ENCODE results near the gene NF1. TPM values are rescaled to one million over a fixed set of nuclear protein-coding genes. Genes with fewer than 3 reads are reported as not detected.

Gene NF1
- total and polyA plus RNA-seq, 2 donors (not counting 1 experiment from before 2014, with no cell fraction given), result 10.8 to 27.7 TPM

GRCh38 chr17:31067691-31068184, 27.0 kb upstream of the NF1 start:
- no peaks in the 10 kb centered on the region for H3K79me2 ChIP-seq (ENCODE audit: control insufficient read depth, insufficient read depth, low read length)
- CTCF ChIA-PET, result interaction anchor here (0.6 to 1.2 kb wide), 3 partner anchors 205 to 307 kb away, joined by 3 read pairs; no protein-coding TSS in a partner anchor
- no peak overlapping the region for H3K4me2 ChIP-seq (replicated peaks; ENCODE audit: low read depth, low read length, poor library complexity, severe bottlenecking)
- H3K27me3 ChIP-seq (replicated peaks in 1 of 4; ENCODE audit: control extremely low read depth in 1 of 4, control insufficient read depth in 3 of 4, insufficient read depth in 4 of 4, low read length in 3 of 4), result no peaks in the 10 kb centered on the region
- no peaks in the 10 kb centered on the region for H3K9me3 ChIP-seq (ENCODE audit: control extremely low read depth in 1 of 3, control insufficient read depth in 2 of 3, insufficient read depth in 1 of 3, low read length in 2 of 3)
- Mint-ChIP-seq H3K27me3 (no peaks in the 10 kb centered on the region), H3K9me3 (ENCODE audit: insufficient read depth) (no peaks in the 10 kb centered on the region), H3K27ac (no peak overlapping the region), H3K4me1 (peaks cover 3% of the 10 kb centered on the region), H3K4me3 (no peak overlapping the region)
- intact Hi-C loops (cut with micrococcal nuclease), result no loop called here
- H3K36me3 ChIP-seq (replicated peaks in 1 of 2; ENCODE audit: control extremely low read depth in 1 of 2, control insufficient read depth in 1 of 2, extremely low read depth in 1 of 2, insufficient read depth in 2 of 2, low read length in 1 of 2), result no peaks in the 10 kb centered on the region
- H4K20me1 ChIP-seq (ENCODE audit: control insufficient read depth, insufficient read depth, low read length, poor library complexity, severe bottlenecking), result no peaks in the 10 kb centered on the region
- WGBS (ENCODE audit: insufficient coverage), result no CpG with 5 or more reads among the region's 2 CpGs
- H3K4me3 ChIP-seq (ENCODE audit: control extremely low read depth in 1 of 5, extremely low read depth in 1 of 5, insufficient read depth in 1 of 5, low read depth in 2 of 5, low read length in 4 of 5), result no peak overlapping the region
- no peak overlapping the region for H2AFZ ChIP-seq (ENCODE audit: insufficient read depth, low read depth, low read length, poor library complexity, severe bottlenecking)
- ATAC-seq (ENCODE audit: low read depth), result no peak
- POLR2A ChIA-PET, result no interaction called here
- no peak for DNase-seq
- no peaks in the 10 kb centered on the region for H3K4me1 ChIP-seq (ENCODE audit: control insufficient read depth in 2 of 2, insufficient read depth in 2 of 2, low read length in 2 of 2)
- H3K27ac ChIP-seq (ENCODE audit: low read length in 2 of 2), result no peak overlapping the region
- TF ChIP-seq EZH2 (IDR thresholded peaks at IDR 0.05; ENCODE audit: borderline replicate concordance, insufficient read depth, low read depth, low read length, poor library complexity, severe bottlenecking) (no peak), CTCF (IDR thresholded peaks at IDR 0.05) (no peak)
- H3K9ac ChIP-seq (ENCODE audit: low read length), result no peak overlapping the region

DNA sequence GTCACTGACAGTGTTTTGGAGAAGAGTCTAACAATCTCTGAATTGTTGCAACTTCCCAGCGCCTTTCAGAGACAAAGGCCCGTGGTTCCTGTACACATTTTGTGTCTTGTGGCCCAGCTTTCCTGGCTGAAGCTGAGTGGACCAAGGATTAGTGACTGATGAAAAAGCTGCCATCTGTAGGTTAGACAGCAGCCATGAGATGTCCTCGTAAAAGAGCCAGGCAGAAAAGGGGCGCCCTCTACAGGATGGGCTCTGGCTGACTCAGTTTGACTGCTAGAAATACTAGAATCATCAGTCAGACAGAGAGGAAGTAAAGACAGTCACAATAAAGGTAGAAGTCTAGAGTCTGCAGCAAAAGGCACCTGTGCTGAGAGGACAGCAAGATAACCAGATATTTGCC, 26.5 kb upstream of the NF1 start:
- TF ChIP-seq CTCF (IDR thresholded peaks at IDR 0.05) (peak; percentile 68), EZH2 (IDR thresholded peaks at IDR 0.05; ENCODE audit: borderline replicate concordance, insufficient read depth, low read depth, low read length, poor library complexity, severe bottlenecking) (no peak)
- intact Hi-C loops (cut with micrococcal nuclease), result no loop called here
- Mint-ChIP-seq H3K4me1 (peaks cover 3% of the 10 kb centered on the region), H3K27me3 (no peaks in the 10 kb centered on the region), H3K9me3 (ENCODE audit: insufficient read depth) (no peaks in the 10 kb centered on the region), H3K27ac (no peak overlapping the region), H3K4me3 (no peak overlapping the region)
- CTCF ChIA-PET, result interaction anchor here (0.6 to 1.2 kb wide), 2 partner anchors 206 to 262 kb away, joined by 3 read pairs; no protein-coding TSS in a partner anchor
- no peak overlapping the region for H3K4me3 ChIP-seq (ENCODE audit: control extremely low read depth in 1 of 5, extremely low read depth in 1 of 5, insufficient read depth in 1 of 5, low read depth in 2 of 5, low read length in 4 of 5)
- no peak overlapping the region for H2AFZ ChIP-seq (ENCODE audit: insufficient read depth, low read depth, low read length, poor library complexity, severe bottlenecking)
- no peaks in the 10 kb centered on the region for H3K4me1 ChIP-seq (ENCODE audit: control insufficient read depth in 2 of 2, insufficient read depth in 2 of 2, low read length in 2 of 2)
- no peak overlapping the region for H3K9ac ChIP-seq (ENCODE audit: low read length)
- WGBS (ENCODE audit: insufficient coverage), result 77% methylated on average over 4 of the region's 4 CpGs
- H3K79me2 ChIP-seq (ENCODE audit: control insufficient read depth, insufficient read depth, low read length), result no peaks in the 10 kb centered on the region
- no peaks in the 10 kb centered on the region for H3K36me3 ChIP-seq (replicated peaks in 1 of 2; ENCODE audit: control extremely low read depth in 1 of 2, control insufficient read depth in 1 of 2, extremely low read depth in 1 of 2, insufficient read depth in 2 of 2, low read length in 1 of 2)
- DNase-seq, result peak; percentile 68
- no peaks in the 10 kb centered on the region for H3K27me3 ChIP-seq (replicated peaks in 1 of 4; ENCODE audit: control extremely low read depth in 1 of 4, control insufficient read depth in 3 of 4, insufficient read depth in 4 of 4, low read length in 3 of 4)
- no peaks in the 10 kb centered on the region for H3K9me3 ChIP-seq (ENCODE audit: control extremely low read depth in 1 of 3, control insufficient read depth in 2 of 3, insufficient read depth in 1 of 3, low read length in 2 of 3)
- H3K4me2 ChIP-seq (replicated peaks; ENCODE audit: low read depth, low read length, poor library complexity, severe bottlenecking), result no peak overlapping the region
- no peaks in the 10 kb centered on the region for H4K20me1 ChIP-seq (ENCODE audit: control insufficient read depth, insufficient read depth, low read length, poor library complexity, severe bottlenecking)
- POLR2A ChIA-PET, result no interaction called here
- peak; percentile 51 for ATAC-seq (ENCODE audit: low read depth)
- no peak overlapping the region for H3K27ac ChIP-seq (ENCODE audit: low read length in 2 of 2)
